Astrocyte of the spinal cord (primary cell): ENCODE measurements around the gene ABR.

Source experiments
- DNase-seq: peaks from one replicate; pipeline ENCODE4 v3.0.0; 2011; ENCODE audit warnings: low read depth, low spot score
- H3K4me3 ChIP-seq: 2 replicates; pipeline ENCODE4 v1.5.1; 2011; ENCODE audit warnings: low read depth, mild to moderate bottlenecking, low read length, moderate library complexity
- in situ Hi-C: cut with HindIII; loops from 2 replicates; pipeline ENCODE4 v1.10.0; 2017; ENCODE audit warnings: low sequenced_read_pairs
- TF ChIP-seq, protein P1 (sequence below): IDR thresholded peaks from 2 replicates; pipeline ENCODE4 v1.5.1; 2012; ENCODE audit warnings: low read depth, mild to moderate bottlenecking, low read length, inconsistent platforms

The ABR gene

GRCh38 chr17:1168533-1169220 is 11.1 kb downstream of the ABR start:
- H3K4me3 ChIP-seq: no peak overlapping the region
- TF ChIP-seq, protein P1, sequence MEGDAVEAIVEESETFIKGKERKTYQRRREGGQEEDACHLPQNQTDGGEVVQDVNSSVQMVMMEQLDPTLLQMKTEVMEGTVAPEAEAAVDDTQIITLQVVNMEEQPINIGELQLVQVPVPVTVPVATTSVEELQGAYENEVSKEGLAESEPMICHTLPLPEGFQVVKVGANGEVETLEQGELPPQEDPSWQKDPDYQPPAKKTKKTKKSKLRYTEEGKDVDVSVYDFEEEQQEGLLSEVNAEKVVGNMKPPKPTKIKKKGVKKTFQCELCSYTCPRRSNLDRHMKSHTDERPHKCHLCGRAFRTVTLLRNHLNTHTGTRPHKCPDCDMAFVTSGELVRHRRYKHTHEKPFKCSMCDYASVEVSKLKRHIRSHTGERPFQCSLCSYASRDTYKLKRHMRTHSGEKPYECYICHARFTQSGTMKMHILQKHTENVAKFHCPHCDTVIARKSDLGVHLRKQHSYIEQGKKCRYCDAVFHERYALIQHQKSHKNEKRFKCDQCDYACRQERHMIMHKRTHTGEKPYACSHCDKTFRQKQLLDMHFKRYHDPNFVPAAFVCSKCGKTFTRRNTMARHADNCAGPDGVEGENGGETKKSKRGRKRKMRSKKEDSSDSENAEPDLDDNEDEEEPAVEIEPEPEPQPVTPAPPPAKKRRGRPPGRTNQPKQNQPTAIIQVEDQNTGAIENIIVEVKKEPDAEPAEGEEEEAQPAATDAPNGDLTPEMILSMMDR: no peak
- no peak for DNase-seq
- in situ Hi-C loops: no loop called here

DNA sequence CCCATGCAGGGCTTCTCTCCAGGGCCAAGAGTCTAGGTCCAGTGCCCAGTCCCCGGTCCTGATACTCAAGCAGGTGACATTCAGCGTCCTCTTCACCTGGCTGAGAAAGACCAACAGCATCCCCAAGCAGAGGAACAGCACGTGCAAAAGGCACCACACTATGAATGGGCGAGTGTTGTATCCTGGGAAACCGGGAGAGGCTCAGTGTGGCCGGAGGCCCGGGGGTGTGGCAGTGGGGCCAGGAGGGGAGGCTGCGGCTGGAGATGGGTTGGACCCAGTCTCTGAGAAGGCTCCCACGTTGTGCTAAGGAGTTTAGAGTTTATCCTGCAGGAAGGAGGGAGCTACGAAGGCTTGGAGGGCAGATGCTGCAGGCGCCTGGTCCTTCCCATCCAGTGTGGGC is 13.5 kb downstream of the ABR start:
- in situ Hi-C loops: no loop called here
- H3K4me3 ChIP-seq: no peak overlapping the region
- TF ChIP-seq, protein P1: no peak
- no peak for DNase-seq

DNA sequence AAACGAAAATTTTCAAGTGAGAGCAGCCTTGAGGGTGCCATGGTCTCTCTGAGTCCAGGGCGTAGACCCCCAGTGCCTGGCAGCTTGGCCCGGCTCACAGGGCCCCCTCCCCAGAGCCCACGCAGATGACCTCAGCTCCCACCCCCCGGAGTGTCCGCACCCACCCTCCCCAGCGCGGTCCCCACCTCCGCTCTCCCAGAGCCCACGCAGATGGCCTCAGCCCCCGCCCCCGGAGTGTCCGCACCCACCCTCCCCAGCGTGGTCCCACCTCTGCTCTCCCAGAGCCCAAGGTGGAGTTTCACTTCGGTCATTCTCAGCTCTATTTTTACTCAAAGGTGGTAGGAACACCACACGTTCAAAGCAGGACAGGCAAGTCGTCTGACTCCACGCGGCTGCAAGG is 13.9 kb downstream of the ABR start:
- in situ Hi-C loops: no loop called here
- no peak for DNase-seq
- H3K4me3 ChIP-seq: no peak overlapping the region
- TF ChIP-seq, protein P1: no peak

- in situ Hi-C loops: no loop called here
- TF ChIP-seq, protein P1: no peak
- no peak for DNase-seq
- no peak overlapping the region for H3K4me3 ChIP-seq
These were observed 14.7 kb downstream of the ABR start for GRCh38 chr17:1164935-1165556.

GRCh38 chr17:1162116-1162855 is 17.5 kb downstream of the ABR start:
- DNase-seq: no peak
- H3K4me3 ChIP-seq: no peak overlapping the region
- in situ Hi-C loops: no loop called here
- TF ChIP-seq, protein P1: no peak

DNA sequence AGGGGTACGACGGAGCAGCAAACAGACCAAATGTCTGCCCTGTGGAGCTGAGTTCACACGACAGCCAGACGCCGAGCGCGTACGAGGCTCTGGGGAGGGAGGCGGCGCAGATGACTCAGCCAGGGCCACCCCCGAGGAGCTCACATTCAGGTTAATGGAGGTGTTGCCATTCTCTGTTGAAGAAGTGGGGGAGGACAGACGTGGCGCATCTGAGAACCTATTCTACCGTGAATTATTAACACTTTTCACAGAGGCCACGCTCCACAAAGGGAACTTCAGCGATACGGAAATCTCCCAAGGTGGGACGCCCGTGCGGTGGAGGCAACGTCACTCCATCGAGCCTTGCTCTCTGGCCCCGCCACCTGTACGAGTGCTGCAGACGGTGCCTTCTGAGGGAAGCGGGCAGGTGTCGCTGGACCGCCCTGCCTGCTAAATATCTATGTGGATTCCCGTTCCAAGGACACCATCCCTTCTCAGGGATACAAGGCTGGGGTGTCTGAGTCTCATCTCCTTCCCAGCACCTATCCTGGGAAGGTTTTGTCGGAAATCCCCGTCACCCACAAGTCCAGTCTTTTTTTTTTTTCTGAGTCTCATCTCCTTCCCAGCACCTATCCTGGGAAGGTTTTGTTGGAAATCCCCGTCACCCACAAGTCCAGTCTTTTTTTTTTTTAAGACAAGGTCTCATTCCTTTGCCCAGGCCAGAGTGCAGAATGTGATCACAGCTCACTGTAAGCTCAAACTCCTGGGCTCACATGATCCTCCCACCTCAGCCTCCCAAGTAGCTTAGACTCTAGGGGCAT is 19.0 kb downstream of the ABR start:
- DNase-seq: no peak
- TF ChIP-seq, protein P1: no peak
- no peak overlapping the region for H3K4me3 ChIP-seq
- in situ Hi-C loops: no loop called here
